Nephron progenitor cell (in vitro differentiated cells): ENCODE results near the gene CEBPG.

ENCODE experiments used
- DNase-seq: peaks from one replicate; pipeline ENCODE4 v3.0.0; 2021
- H3K27ac Mint-ChIP-seq: 2 replicates; pipeline ENCODE4 v1.8.0; 2021; ENCODE audit warnings: mild to moderate bottlenecking, moderate library complexity, mixed read lengths
- H3K27me3 Mint-ChIP-seq: 2 replicates; pipeline ENCODE4 v1.8.0; 2021; ENCODE audit warnings: mild to moderate bottlenecking, low read depth, mixed read lengths; ENCODE audit not compliant: poor library complexity
- H3K36me3 Mint-ChIP-seq: 2 replicates; pipeline ENCODE4 v1.8.0; 2021; ENCODE audit warnings: low read depth, mixed read lengths
- H3K4me1 Mint-ChIP-seq: 2 replicates; pipeline ENCODE4 v1.8.0; 2021; ENCODE audit warnings: mixed read lengths
- H3K4me3 Mint-ChIP-seq: 2 replicates; pipeline ENCODE4 v1.8.0; 2021; ENCODE audit warnings: mild to moderate bottlenecking, moderate library complexity, mixed read lengths
- H3K9me3 Mint-ChIP-seq: 2 replicates; pipeline ENCODE4 v1.8.0; 2021; ENCODE audit warnings: mild to moderate bottlenecking, moderate library complexity, mixed read lengths
- TF ChIP-seq, protein P1 (sequence below): fragments of 200-600 bp; sonication (generic); IDR thresholded peaks from 2 replicates; pipeline ENCODE4 v1.5.0; 2021; ENCODE audit warnings: antibody characterized with exemption

CEBPG gene

DNA sequence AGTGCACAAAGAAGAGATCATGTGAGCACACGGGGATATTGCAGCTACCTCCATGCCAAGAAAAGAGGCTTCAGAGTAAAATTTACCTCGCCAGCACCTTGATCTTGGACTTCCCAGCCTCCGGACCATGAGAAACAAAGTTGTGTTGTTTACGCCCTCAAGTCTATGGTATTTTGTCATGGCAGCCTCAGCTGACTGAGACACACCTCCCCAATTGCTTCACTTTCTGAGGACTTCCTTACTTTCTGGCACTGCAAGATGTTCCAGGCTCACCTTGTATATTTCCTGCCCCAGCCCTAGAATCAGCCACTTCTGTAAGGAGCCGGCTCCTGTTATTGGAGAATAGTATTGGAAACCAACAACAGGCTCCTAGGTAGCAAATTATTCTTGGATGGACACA lies 6.6 kb upstream of the CEBPG start:
- peaks cover 43% of the 10 kb centered on the region for H3K27me3 Mint-ChIP-seq
- H3K27ac Mint-ChIP-seq, result no peak overlapping the region
- H3K9me3 Mint-ChIP-seq, result no peaks in the 10 kb centered on the region
- H3K36me3 Mint-ChIP-seq, result no peaks in the 10 kb centered on the region
- no peak overlapping the region for H3K4me3 Mint-ChIP-seq
- TF ChIP-seq, protein P1, sequence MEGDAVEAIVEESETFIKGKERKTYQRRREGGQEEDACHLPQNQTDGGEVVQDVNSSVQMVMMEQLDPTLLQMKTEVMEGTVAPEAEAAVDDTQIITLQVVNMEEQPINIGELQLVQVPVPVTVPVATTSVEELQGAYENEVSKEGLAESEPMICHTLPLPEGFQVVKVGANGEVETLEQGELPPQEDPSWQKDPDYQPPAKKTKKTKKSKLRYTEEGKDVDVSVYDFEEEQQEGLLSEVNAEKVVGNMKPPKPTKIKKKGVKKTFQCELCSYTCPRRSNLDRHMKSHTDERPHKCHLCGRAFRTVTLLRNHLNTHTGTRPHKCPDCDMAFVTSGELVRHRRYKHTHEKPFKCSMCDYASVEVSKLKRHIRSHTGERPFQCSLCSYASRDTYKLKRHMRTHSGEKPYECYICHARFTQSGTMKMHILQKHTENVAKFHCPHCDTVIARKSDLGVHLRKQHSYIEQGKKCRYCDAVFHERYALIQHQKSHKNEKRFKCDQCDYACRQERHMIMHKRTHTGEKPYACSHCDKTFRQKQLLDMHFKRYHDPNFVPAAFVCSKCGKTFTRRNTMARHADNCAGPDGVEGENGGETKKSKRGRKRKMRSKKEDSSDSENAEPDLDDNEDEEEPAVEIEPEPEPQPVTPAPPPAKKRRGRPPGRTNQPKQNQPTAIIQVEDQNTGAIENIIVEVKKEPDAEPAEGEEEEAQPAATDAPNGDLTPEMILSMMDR, result no peak
- no peaks in the 10 kb centered on the region for H3K4me1 Mint-ChIP-seq
- no peak for DNase-seq

DNA sequence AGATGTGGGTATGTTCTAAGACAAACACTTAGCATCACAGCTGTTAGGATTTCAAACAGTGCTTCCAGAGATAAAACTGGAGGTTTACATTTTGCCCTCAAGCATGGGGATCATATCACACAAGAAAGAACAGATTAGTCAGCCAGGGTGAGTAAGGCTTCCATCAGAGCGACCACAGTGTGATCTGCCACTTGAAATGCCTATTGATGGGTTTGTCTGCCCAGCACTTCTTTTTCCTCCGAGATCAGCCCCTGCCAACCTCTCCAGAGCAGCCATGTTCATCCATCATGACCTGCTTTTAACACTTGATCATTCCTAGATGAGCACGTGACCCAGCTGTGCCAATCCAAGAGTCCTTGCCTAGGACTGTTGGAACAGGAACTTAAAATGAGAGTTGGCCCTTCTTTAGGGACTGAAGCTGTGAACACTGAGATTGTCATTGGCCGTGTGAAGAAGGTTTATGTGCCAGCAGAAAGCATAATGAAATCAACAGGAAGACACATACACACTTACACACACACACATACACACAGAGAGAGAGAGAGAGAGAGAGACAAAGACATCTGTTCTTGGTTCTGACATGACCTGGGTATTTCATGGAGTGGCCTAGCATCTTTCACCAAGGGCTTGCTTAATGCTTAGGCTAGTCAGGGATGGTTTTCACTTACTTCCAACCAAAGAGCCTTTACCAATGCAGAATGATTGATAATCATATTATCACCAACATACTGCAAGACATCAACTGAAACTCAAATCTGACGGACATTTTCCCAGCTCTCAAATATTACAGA lies 5.2 kb upstream of the CEBPG start:
- no peak overlapping the region for H3K27ac Mint-ChIP-seq
- no peaks in the 10 kb centered on the region for H3K4me1 Mint-ChIP-seq
- TF ChIP-seq, protein P1, result no peak
- H3K36me3 Mint-ChIP-seq, result no peaks in the 10 kb centered on the region
- H3K27me3 Mint-ChIP-seq, result peaks cover 36% of the 10 kb centered on the region
- H3K4me3 Mint-ChIP-seq, result no peak overlapping the region
- no peak for DNase-seq
- no peaks in the 10 kb centered on the region for H3K9me3 Mint-ChIP-seq

DNA sequence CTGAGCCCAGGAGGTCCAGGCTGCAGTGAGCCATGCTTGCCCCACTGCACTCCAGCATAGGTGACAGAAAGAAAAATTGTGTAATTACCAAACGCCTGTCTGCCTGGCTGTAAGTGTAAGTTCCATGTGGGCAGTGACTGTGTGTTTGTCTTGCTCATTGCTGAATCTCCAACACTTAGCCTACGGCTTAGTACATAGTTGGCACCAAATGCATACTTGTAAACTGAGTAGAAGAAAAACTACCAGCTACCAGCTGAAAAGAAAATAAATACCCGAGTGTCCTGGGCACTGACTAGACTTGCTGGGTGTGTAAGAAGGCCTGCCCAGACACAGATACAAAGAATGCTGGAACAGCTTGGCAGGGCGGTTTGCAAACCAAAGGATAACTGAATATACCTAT lies 2.7 kb upstream of the CEBPG start:
- H3K27ac Mint-ChIP-seq, result no peak overlapping the region
- no peaks in the 10 kb centered on the region for H3K9me3 Mint-ChIP-seq
- H3K36me3 Mint-ChIP-seq, result peaks cover 4% of the 10 kb centered on the region
- TF ChIP-seq, protein P1, result no peak
- DNase-seq, result no peak
- H3K4me1 Mint-ChIP-seq, result peaks cover 17% of the 10 kb centered on the region
- H3K4me3 Mint-ChIP-seq, result no peak overlapping the region
- H3K27me3 Mint-ChIP-seq, result peaks cover 30% of the 10 kb centered on the region

DNA sequence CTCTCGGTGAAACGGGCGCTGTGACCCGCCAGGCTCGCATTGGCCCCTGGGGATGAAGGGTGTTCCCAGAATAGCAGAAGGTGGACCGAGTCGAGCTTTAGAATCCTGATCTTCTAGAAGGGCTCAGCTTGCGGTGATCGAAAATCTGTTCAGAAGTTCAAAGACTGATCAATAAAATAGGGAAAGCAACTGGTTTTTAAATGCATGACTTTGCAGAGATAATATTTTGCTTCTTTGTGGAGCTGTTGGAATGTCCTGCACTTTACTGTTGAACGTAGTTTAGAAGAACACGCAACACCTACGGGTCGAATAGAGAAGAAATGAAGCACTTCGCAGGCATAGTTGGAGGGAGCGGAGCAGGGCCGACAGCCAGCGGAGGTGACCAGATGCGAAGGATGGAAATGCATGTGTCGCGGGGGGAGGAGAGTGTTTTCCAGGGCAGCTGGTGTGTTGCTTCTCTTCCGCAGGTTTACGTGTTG lies 766 bp downstream of the CEBPG start:
- H3K9me3 Mint-ChIP-seq, result no peaks in the 10 kb centered on the region
- no peak for DNase-seq
- H3K4me3 Mint-ChIP-seq, result peak overlapping the region; percentile 90
- TF ChIP-seq, protein P1, result no peak
- no peak overlapping the region for H3K27ac Mint-ChIP-seq
- peaks cover 25% of the 10 kb centered on the region for H3K36me3 Mint-ChIP-seq
- H3K27me3 Mint-ChIP-seq, result peaks cover 6% of the 10 kb centered on the region
- peaks cover 37% of the 10 kb centered on the region for H3K4me1 Mint-ChIP-seq

DNA sequence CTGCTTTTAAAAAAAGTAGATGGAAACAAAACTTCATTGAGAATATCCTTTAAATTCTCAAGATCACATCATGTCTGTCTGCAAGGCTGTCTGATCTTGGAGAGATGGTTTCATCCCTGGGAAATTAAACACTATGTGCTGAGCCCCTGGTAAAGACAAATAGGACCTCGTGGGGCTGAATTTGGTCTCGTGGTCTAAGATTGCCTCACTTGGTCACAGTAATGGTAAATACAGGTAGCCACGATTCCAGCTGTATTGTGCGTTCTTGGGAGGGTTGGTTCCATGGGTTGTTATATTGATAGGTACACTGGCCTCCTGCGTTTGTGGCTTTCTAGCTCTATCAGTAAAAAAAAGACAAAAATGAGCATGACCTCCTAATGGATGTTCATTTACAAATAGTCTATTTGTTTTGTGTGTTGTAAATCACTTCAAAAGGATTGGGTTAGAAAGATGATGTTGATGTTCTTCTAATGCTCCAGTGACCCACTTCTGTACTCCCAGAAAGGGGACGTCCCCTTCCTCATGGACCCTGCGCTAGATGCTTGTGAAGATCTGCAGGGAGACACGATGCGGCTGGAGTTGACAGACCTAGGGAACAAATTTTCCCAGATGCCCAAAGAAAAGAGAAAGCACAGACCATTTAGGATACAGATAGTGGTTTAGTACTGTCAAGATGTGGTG lies 1.8 kb downstream of the CEBPG start:
- no peaks in the 10 kb centered on the region for H3K9me3 Mint-ChIP-seq
- peak overlapping the region; percentile 90 for H3K4me3 Mint-ChIP-seq
- peaks cover 37% of the 10 kb centered on the region for H3K4me1 Mint-ChIP-seq
- H3K27ac Mint-ChIP-seq, result no peak overlapping the region
- no peak for DNase-seq
- H3K36me3 Mint-ChIP-seq, result peaks cover 32% of the 10 kb centered on the region
- TF ChIP-seq, protein P1, result no peak
- H3K27me3 Mint-ChIP-seq, result peaks cover 6% of the 10 kb centered on the region

DNA sequence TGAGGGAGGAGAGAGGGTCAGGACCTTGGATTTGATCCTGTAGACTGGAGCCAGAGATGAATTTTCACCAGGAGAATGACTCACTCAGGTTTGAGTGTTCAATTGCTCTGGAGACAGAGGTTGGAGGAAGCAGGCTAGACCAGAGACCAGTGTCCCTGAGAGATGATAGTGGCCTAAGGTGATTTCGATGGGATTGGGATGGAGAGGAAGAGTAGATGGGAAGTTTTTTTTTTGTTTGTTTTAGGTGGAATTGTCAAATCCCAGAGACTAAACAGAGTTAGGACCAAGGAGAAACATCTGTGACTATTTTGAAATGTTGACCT lies 2.3 kb downstream of the CEBPG start:
- TF ChIP-seq, protein P1, result no peak
- H3K4me1 Mint-ChIP-seq, result peaks cover 39% of the 10 kb centered on the region
- no peaks in the 10 kb centered on the region for H3K9me3 Mint-ChIP-seq
- no peak overlapping the region for H3K27ac Mint-ChIP-seq
- peaks cover 33% of the 10 kb centered on the region for H3K36me3 Mint-ChIP-seq
- DNase-seq, result no peak
- H3K4me3 Mint-ChIP-seq, result peak overlapping the region; percentile 90
- H3K27me3 Mint-ChIP-seq, result peaks cover 6% of the 10 kb centered on the region
